Bronchial epithelial cell (primary cell): Measurements from ENCODE around the gene EFL1. TPM values are rescaled to one million over a fixed set of nuclear protein-coding genes. Genes with fewer than 3 reads are reported as not detected.
A peak's percentile ranks its signal among the peaks of the same experiment; 100 is the strongest.
"Not testable (repeated sequence)": the region's sequence is repeated elsewhere in the genome, so short reads cannot be mapped to it uniquely, and the experiment has no call there.

Experiments used
- DNase-seq: peaks from one replicate; pipeline ENCODE4 v3.0.0-alpha.2; 2010; ENCODE audit warnings: low read depth
- FAIRE-seq: peaks from 2 replicates; lab custom pipeline; 2011; peaks lifted over from hg19 to GRCh38; lab: Jason Lieb, UNC
- H3K27me3 ChIP-seq: 2 replicates; pipeline ENCODE4 v1.5.1; 2011; ENCODE audit warnings: low read length; ENCODE audit not compliant: control insufficient read depth, insufficient read depth
- H3K36me3 ChIP-seq: 2 replicates; pipeline ENCODE4 v1.5.1; 2011; ENCODE audit warnings: low read length; ENCODE audit not compliant: control insufficient read depth, insufficient read depth
- H3K4me3 ChIP-seq: 2 replicates; pipeline ENCODE4 v1.5.1; 2011; ENCODE audit warnings: mild to moderate bottlenecking, low read depth, low read length, control low read depth
- total RNA-seq: library from RNA; depleted of rRNA; stranded (reverse); fragments of >200 nt; gene quantifications from 2 replicates; pipeline ENCODE4 v1.2.1, GENCODE V29; 2014
- TF ChIP-seq, protein P1 (sequence below): IDR thresholded peaks from 2 replicates; pipeline ENCODE4 v1.5.1; 2011; ENCODE audit warnings: mild to moderate bottlenecking, moderate library complexity, low read length, control low read depth, inconsistent platforms; ENCODE audit not compliant: insufficient read depth, severe bottlenecking

Gene EFL1
- total RNA-seq, 1 donor from 2014 or later: 28.2 TPM

DNA sequence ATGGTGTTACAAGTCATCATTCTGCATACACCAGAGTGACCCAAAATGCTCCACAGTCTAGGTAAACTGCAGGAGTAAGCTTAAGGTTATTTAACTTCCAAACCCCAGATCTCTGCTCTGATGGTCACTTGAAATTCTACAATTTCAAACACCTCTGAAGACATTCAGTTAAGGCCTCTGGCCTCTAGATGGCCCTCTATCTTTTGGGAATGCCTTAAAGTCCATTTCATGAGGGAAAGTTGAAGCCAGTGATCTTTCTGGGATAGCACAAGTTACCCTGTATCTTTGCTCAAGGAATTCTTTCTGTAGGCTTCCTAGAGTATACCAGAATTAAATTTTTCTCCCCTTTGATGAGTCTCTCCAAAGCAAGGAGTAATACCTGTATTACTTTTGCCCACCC lies 18.7 kb upstream of the EFL1 start:
- FAIRE-seq: peak; percentile 81
- not testable (repeated sequence) for H3K4me3 ChIP-seq, H3K36me3 ChIP-seq, DNase-seq, H3K27me3 ChIP-seq
- TF ChIP-seq, protein P1, sequence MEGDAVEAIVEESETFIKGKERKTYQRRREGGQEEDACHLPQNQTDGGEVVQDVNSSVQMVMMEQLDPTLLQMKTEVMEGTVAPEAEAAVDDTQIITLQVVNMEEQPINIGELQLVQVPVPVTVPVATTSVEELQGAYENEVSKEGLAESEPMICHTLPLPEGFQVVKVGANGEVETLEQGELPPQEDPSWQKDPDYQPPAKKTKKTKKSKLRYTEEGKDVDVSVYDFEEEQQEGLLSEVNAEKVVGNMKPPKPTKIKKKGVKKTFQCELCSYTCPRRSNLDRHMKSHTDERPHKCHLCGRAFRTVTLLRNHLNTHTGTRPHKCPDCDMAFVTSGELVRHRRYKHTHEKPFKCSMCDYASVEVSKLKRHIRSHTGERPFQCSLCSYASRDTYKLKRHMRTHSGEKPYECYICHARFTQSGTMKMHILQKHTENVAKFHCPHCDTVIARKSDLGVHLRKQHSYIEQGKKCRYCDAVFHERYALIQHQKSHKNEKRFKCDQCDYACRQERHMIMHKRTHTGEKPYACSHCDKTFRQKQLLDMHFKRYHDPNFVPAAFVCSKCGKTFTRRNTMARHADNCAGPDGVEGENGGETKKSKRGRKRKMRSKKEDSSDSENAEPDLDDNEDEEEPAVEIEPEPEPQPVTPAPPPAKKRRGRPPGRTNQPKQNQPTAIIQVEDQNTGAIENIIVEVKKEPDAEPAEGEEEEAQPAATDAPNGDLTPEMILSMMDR: peak; percentile 21

DNA sequence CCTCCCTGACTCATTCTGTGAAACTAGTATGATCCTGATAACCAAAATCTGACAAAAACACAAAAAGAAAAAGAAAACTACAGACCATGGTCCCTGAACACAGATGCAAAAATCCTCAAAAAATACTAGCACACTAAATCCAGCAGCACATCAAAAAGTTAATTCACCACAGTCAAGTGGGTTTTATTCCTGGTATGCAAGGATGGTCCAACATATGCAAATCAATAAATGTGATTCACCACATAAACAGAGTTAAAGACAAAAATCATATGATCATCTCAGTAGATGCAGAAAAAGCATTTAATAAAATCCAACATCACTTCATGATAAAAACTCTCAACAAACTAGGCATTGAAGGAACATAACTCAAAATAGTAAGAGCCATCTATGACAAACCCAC lies 12.9 kb upstream of the EFL1 start:
- TF ChIP-seq, protein P1: no peak
- no peak for DNase-seq
- no peak for FAIRE-seq
- H3K36me3 ChIP-seq: no peaks in the 10 kb centered on the region
- H3K27me3 ChIP-seq: no peaks in the 10 kb centered on the region
- H3K4me3 ChIP-seq: no peak overlapping the region

DNA sequence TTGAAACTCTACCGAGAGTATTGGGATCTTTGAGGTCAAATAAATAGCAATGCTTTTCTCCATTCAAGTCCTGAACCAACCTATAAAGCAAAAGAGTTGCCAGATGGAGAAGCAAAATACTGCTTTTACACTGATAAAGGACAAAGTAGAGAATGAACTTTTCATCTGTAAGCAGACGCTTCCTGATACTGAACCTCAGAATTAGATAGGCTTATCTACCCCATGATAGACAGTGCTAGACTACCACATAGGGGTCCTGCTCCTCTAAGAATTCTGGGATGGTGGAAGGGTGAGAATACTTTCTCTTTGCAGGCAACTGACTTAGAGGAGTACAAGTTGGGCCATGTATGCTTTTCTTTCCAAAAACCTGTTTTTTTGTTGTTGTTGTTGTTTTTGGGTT lies 9.6 kb upstream of the EFL1 start:
- Histone ChIP-seq H3K27me3 (no peaks in the 10 kb centered on the region), H3K36me3 (no peaks in the 10 kb centered on the region), H3K4me3 (no peak overlapping the region)
- FAIRE-seq: no peak
- TF ChIP-seq, protein P1: no peak
- DNase-seq: no peak

DNA sequence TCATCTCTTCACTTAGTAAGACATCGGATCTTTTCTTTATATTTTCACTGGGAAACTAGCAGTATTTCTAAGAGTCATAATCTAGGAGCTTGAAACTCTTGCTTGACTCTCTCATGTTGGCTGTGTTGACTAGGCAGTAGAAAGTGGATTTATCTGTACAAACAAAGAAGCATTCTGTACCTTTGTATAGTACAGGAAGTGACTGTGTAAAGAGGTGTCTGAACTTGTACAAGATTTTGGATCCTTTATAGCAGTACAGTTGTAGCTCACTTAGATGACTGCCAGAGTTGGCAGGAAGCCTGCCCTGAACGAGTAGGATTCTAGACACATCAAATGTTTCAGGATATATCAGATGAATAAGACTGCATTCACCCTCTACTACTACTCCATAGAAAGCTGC lies 5.9 kb upstream of the EFL1 start:
- DNase-seq: peak; percentile 94
- FAIRE-seq: peak; percentile 97
- H3K4me3 ChIP-seq, H3K27me3 ChIP-seq, H3K36me3 ChIP-seq: not testable (repeated sequence)

DNA sequence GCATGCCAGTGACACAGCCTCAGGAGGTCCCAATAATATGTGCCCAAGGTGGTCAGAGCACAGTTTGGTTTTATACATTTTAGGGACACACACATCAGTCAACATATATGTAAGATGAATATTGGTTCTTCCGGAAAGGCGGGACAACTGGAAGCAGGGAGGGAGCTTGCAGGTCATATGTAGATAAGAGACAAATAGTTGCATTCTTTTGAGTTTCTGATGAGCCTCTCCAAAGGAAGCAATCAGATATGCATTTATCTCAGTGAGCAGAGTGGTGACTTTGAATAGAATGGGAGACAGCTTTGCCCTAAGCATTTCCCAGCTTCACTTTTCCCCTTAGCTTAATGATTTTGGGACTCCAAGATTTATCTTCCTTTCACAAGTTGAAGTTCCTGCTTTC lies 4.6 kb upstream of the EFL1 start:
- FAIRE-seq, DNase-seq, H3K4me3 ChIP-seq, H3K36me3 ChIP-seq, H3K27me3 ChIP-seq: not testable (repeated sequence)

DNA sequence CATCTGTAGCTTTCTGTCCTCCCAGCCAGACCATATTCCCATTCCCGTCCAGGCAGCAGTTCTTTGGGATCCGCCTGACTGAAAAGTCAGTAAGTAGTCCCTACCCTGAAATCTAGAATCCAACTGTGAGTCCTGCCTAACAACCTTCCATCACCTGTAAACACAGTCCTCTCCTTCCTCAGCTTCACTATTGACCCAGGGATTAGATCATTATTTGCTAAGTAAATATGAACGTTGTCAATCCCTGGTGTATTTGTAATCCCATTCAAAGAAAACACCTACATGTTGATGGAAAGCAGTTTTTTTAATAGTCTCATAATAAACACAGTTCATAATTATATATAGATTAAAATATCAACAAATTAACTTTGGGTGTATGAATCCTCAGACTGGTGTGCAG lies 816 bp upstream of the EFL1 start:
- Histone ChIP-seq H3K36me3 (no peaks in the 10 kb centered on the region), H3K27me3 (no peaks in the 10 kb centered on the region), H3K4me3 (peak overlapping the region; percentile 87)
- TF ChIP-seq, protein P1: no peak
- DNase-seq: peak; percentile 88
- FAIRE-seq: no peak

DNA sequence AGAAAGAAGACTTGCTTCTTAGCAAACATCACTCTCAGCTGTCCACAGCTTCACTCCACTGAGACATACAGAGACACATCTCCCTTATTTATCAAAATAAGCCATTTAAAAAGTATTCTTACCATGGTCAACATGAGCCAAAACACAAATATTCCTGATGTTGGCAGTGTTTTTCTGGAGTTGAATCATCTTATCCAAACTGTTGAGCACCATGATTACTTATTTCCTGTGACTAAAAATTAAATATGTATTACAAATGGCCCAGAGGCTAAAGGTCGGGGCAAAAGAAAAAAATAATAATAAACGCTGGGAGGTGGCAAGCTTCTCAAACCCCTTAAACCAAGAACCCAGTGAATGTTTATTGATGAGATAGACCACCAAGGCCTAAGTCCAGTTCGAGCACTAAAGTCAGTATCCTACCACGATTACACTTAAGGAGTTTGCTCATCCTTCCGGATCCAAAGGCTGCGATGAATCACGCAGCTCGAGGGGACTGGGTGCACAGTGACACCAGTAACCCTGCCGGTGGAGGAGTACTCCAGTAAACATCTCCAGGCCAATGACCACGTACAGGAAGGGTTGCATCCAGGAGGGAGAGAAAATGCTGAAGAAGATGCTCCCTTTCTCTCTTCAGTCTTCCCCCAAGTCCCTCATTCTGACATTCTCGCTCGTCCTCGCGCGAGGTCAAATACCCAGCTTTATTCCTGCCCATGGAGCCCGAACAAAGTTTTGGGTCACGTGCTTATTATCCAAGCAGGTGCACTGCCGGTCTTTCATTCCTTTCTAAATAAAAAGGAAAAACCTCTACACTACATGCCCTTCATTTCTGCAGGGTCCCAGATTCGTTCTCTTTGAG lies 740 bp downstream of the EFL1 start:
- H3K4me3 ChIP-seq: peak overlapping the region; percentile 87
- DNase-seq (peak; percentile 73), FAIRE-seq (peak; percentile 95)
- not testable (repeated sequence) for H3K36me3 ChIP-seq, H3K27me3 ChIP-seq

DNA sequence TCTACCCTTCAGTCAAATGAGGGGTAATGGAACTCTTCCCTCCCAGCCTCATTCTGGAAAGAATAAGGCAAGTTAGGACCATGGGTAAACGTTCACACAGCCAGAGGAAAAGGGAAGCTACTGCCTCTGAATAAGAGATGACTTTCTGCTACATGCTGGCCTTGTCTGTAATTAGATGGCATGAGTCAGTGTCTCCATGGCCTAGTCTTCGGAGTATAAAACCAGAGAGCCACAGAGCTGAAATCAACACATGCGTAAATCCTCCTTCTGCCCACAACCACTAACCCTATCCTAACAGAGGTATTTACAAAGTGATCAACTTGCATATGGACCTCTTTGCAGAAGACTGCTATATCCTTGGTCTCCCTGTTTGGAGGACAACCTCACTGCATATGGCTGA lies 14.3 kb downstream of the EFL1 start:
- H3K36me3 ChIP-seq, H3K4me3 ChIP-seq, DNase-seq, H3K27me3 ChIP-seq, FAIRE-seq: not testable (repeated sequence)

DNA sequence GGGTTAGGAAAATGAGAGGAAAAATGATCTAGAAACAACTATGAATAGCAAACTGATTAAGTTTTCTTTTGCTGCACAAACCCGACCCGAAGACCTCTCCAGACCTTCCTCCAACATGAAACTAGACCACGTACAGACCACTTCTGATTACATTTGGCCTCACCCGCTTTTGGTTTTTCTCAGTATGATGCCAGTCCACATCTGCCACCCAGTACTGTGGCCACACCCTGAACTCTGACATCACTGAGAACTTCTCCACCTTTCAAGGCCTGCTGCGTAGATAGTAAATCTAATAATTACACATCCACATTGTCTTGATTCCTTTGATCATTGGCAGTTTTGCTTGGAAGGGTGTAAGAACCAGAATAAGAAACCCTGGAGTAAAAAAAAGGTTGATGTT lies 16.6 kb downstream of the EFL1 start:
- not testable (repeated sequence) for DNase-seq, H3K27me3 ChIP-seq, H3K4me3 ChIP-seq, H3K36me3 ChIP-seq, FAIRE-seq

DNA sequence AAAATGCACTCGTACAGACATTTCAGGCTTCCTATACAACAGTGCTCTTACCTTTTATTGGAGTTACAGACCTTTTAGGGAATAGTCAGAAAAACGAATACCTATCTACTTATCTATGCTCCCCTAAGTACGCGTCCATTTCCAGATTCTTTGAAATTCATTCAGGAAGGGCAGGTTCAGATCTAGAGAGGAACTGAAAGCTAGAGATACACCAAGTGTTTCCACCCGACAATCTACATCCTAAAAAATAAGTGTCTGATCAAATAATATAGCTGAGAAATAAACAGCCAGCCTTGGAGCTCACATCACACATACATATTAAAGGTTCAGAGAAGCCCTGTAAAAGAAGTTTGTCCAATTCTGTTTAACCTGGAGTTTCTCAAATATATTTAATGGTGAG lies 18.9 kb downstream of the EFL1 start:
- not testable (repeated sequence) for H3K27me3 ChIP-seq, FAIRE-seq, H3K4me3 ChIP-seq, H3K36me3 ChIP-seq, DNase-seq
